GM12891 (cell line): ENCODE measurements around the gene MOB3B.

Source experiments
- POLR2A ChIP-seq: IDR thresholded peaks from 2 replicates; pipeline ENCODE4 v1.6.1; 2011; ENCODE audit warnings: low read depth, low read length, control low read depth
- POLR2AphosphoS5 ChIP-seq: IDR thresholded peaks from 2 replicates; pipeline ENCODE4 v1.6.1; 2011; ENCODE audit warnings: low read depth, low read length, control low read depth
- POU2F2 ChIP-seq: IDR thresholded peaks from 2 replicates; pipeline ENCODE4 v1.6.1; 2011; ENCODE audit warnings: low read depth, mild to moderate bottlenecking, control low read depth, low read length, moderate library complexity
- TAF1 ChIP-seq: IDR thresholded peaks from 2 replicates; pipeline ENCODE4 v1.6.1; 2011; ENCODE audit warnings: low read depth, low read length, control low read depth

DNA sequence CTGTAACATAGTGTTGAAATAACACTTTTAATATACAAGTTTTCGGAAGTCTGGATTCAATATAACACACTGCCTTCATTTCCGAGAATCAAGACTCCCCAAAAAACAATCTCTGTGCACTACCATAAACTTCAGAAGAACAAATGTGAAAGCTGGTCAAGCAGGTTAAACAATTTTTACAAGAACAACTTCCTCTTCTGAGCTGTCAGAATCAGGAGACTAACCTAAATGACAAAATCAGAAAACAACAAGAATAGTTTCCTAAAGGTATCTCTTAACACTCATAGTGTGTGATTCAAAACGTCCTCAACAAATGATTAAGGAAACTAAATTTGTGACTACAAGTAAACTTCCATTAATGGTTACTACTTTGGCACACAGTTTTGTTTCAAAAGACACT is 32.1 kb upstream of the MOB3B start:
- TF ChIP-seq POLR2AphosphoS5 (no peak), POLR2A (no peak), TAF1 (no peak), POU2F2 (no peak)
